ENCODE results near the gene IQCF5.
"Not testable (repeated sequence)": the region's sequence is repeated elsewhere in the genome, so short reads cannot be mapped to it uniquely, and the experiment has no call there.

The IQCF5 gene

DNA sequence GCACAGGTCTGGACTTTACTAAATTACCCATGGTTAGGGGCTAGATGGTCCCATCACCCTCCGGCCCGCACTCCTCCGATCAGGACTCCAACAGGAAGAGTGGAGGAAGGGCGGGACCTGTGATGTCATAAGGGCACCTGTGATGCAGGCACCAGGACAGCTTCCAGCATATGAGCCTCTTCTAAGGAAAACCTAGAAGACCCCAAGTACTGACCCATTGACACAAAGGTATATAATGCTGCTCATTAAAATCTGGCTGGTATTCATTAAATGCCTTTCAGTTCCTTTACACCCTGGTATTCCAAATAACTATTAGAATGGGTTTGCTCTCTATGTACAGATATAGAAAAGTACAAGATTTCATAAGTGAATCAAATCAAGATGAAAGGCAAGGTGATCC, at the start of gene IQCF5:
IQCF5 (minus strand) TSS at position 101 of the 400 bp plus-strand sequence; CDS start at position 31, 70 bp downstream.
- no peak for DNase-seq (ENCODE audit: low spot score)

- no peak for DNase-seq (ENCODE audit: low spot score)
These were observed 45.7 kb upstream of the IQCF5 start for GRCh38 chr3:51921081-51921578.

- DNase-seq (ENCODE audit: low spot score): no peak
These were observed 41.0 kb upstream of the IQCF5 start for GRCh38 chr3:51916418-51916817.

GRCh38 chr3:51908026-51908425, 32.6 kb upstream of the IQCF5 start:
- DNase-seq (ENCODE audit: low spot score): no peak

- no peak for DNase-seq (ENCODE audit: low spot score)
These were observed 28.8 kb upstream of the IQCF5 start for GRCh38 chr3:51904034-51904823.

- DNase-seq (ENCODE audit: low spot score): not testable (repeated sequence)
These were observed 27.0 kb upstream of the IQCF5 start for GRCh38 chr3:51902361-51902760.

DNA sequence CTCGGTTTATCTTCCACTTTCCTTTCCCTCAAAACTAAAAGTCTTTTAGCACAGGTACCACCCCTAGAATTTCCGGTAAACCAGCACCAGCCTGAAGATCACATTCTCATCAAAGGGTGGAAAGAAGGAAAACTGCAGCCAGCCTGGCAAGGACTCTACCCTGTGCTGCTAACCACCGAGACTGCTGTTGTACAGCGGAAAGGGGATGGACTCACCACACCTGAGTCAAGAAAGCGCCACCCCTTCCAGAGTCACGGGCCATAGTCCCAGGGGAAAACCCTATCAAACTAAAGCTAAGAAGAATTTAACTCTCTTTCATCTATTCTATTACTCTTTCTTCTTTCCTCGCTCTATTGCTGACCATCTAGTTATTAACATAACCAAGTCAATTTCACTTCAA, 24.6 kb upstream of the IQCF5 start:
- not testable (repeated sequence) for DNase-seq (ENCODE audit: low spot score)

- DNase-seq (ENCODE audit: low spot score): no peak
These were observed 22.0 kb upstream of the IQCF5 start for GRCh38 chr3:51897391-51897790.

GRCh38 chr3:51896607-51897305, 21.4 kb upstream of the IQCF5 start:
- DNase-seq (ENCODE audit: low spot score): no peak

DNA sequence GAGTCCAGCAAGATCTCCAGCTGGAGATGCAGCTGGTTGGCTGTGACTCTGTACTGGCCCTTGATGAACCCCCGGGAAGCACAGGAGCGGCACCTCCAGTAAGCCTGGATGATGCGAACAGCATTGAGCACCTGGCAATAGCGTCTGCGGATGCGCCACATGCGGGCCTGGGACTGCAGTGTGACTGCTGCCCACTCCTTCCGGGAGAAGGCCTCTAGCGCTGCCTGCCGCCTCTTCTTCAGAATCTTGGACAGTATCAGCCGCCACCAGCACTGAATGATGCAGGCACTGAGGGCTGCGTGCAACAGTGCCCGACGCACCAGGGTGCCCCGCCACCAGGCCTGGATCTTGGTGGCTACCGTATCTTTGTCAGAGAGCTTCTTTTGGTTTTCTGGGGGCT, 19.5 kb upstream of the IQCF5 start:
- no peak for DNase-seq (ENCODE audit: low spot score)

- no peak for DNase-seq (ENCODE audit: low spot score)
These were observed 19.0 kb upstream of the IQCF5 start for GRCh38 chr3:51894391-51894790.

GRCh38 chr3:51891242-51892039, 16.0 kb upstream of the IQCF5 start:
- DNase-seq (ENCODE audit: low spot score): no peak

- no peak for DNase-seq (ENCODE audit: low spot score)
These were observed 13.2 kb upstream of the IQCF5 start for GRCh38 chr3:51888463-51889105.

GRCh38 chr3:51887620-51888019, 12.2 kb upstream of the IQCF5 start:
- no peak for DNase-seq (ENCODE audit: low spot score)

DNA sequence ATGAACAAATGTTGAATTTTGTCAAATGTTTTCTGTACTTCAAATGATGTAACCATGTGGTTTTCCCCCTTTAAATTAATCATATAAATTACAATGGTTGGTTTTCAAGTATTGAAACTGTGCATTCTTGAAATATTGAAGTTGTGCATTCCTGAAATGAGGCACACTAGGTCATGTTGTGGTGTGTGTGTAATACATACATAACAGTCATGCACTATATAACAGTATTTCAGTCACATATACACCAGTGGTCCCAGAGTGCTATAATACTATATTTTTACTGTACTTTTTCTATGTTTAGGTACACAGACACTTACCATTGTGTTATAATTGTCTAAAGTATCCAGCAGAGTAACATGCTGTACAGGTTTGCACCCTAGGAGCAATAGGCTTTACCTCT, 11.0 kb upstream of the IQCF5 start:
- no peak for DNase-seq (ENCODE audit: low spot score)

- no peak for DNase-seq (ENCODE audit: low spot score)
These were observed 4.5 kb upstream of the IQCF5 start for GRCh38 chr3:51879937-51880336.

GRCh38 chr3:51876186-51876585, 785 bp upstream of the IQCF5 start:
- no peak for DNase-seq (ENCODE audit: low spot score)

DNA sequence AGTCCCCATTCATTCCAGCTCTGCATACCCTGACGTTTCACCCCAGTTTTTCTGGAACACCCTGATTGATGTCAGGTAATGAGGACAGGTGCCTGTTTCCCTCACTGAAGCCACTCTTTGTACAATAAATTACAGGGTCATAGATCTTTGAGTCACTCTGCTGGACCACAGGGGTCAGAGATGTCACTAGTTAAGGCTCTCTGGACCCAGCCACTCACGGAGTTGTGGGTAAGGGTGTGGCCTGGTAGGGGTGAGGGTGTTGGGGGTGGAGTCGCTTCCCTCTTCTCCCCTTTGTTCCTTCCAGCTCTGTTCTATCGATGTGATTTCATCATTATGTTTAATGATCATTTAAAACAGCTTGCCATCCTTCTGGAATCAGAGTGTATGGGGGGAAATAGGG, 512 bp downstream of the IQCF5 start:
- no peak for DNase-seq (ENCODE audit: low spot score)

DNA sequence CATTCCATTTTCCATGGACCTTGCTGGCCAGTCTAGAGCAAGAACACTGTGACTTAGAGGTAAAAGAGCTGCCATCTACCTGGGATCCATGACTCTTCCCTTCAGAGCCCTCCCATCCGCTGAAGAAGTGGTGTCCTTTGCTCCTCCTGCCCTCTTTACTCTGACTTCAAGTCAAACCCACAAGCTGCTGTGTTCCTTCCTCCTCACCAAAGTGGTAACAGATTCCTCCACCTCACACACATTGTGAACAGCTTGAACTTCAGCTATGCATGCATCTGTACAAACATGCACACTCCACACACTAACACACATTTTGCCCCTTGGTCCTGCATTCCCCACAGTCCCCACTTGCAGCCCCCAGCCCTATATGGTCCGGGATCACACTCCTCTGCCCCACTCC, 990 bp downstream of the IQCF5 start:
- no peak for DNase-seq (ENCODE audit: low spot score)

DNA sequence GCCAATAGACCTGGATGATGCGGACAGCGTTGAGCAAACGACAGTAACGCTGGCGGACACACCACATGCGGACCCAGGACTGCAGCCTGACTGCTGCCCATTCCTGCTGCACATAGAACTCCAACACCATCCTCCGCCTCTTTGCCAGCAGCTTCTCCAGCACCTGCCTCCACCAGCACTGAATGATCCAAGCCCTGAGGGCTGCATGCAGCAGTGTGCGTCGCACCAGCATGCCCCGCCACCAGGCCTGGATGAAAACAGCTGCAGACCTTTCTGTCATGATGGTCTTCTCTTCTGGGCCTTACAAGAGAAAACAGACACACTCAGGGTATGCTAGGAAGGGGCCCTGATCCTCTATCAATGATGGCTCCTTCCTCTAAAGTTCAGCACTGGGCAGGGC, 1.5 kb downstream of the IQCF5 start:
- no peak for DNase-seq (ENCODE audit: low spot score)

DNA sequence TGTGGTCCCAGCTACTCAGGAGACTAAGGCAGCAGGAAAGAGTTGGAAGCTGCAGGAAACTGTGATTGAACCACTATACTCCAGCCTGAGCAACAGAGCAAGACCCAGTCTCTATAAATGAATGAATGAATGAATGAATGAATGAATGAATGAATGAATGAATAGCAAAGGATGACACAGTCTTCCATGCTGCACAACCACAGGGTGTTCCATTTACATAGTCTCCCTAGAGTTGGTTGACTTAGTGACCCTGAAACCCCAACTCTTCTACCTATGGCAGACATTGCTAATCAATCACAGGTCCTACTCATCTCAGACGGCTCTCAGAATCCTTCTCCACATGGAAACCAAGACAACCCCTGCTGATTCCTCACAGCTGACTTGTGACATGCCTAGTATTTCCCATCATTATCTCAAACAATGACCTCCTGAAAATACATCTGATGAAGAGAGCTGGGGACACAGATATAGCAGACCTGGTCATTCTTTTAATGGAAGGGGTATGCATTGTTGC, 2.1 kb downstream of the IQCF5 start:
- no peak for DNase-seq (ENCODE audit: low spot score)

GRCh38 chr3:51869304-51869703, 6.1 kb downstream of the IQCF5 start:
- DNase-seq (ENCODE audit: low spot score): no peak
